GM21526 (cell line): ENCODE results near the gene IFNL1.
"Not testable (repeated sequence)": the region's sequence is repeated elsewhere in the genome, so short reads cannot be mapped to it uniquely, and the experiment has no call there.

Source experiments
- ATAC-seq: cut with Tn5 transposase; IDR thresholded peaks from one replicate; pipeline ENCODE4 v1.9.1; 2021; ENCODE audit warnings: moderate library complexity; ENCODE audit not compliant: unreplicated experiment, low FRiP score

Gene IFNL1

GRCh38 chr19:39296055-39296645, at the start of gene IFNL1:
TSS of gene IFNL1 (plus strand) at chr19:39296407. CDS start at chr19:39296422, 15 bp downstream.
- ATAC-seq = no peak

GRCh38 chr19:39246951-39247669, 49.1 kb upstream of the IFNL1 start:
- ATAC-seq = no peak

GRCh38 chr19:39247701-39248664, 48.2 kb upstream of the IFNL1 start:
- no peak for ATAC-seq

- no peak for ATAC-seq
Observed at GRCh38 chr19:39248806-39249205, 47.4 kb upstream of the IFNL1 start, which contains the start of gene IFNL4. TSS of gene IFNL4 (minus strand) at chr19:39248856.

GRCh38 chr19:39251081-39251480, 45.1 kb upstream of the IFNL1 start:
- no peak for ATAC-seq

GRCh38 chr19:39251846-39252245, 44.4 kb upstream of the IFNL1 start:
- no peak for ATAC-seq

GRCh38 chr19:39252458-39252857, 43.7 kb upstream of the IFNL1 start:
- ATAC-seq = no peak

- no peak for ATAC-seq
Observed at GRCh38 chr19:39253374-39254149, 42.6 kb upstream of the IFNL1 start.

GRCh38 chr19:39254531-39255345, 41.5 kb upstream of the IFNL1 start:
- no peak for ATAC-seq

- no peak for ATAC-seq
Observed at GRCh38 chr19:39257227-39257626, 39.0 kb upstream of the IFNL1 start.

GRCh38 chr19:39261704-39262103, 34.5 kb upstream of the IFNL1 start:
- no peak for ATAC-seq

- ATAC-seq = no peak
Observed at GRCh38 chr19:39262496-39262895, 33.7 kb upstream of the IFNL1 start.

- no peak for ATAC-seq
Observed at GRCh38 chr19:39263912-39264305, 32.3 kb upstream of the IFNL1 start.

GRCh38 chr19:39264306-39265290, 31.6 kb upstream of the IFNL1 start:
- no peak for ATAC-seq

- no peak for ATAC-seq
Observed at GRCh38 chr19:39265321-39265916, 30.8 kb upstream of the IFNL1 start.

GRCh38 chr19:39268085-39268484, 28.1 kb upstream of the IFNL1 start, which contains the start of gene IFNL2:
TSS of gene IFNL2 (plus strand) at chr19:39268396. CDS start at chr19:39268569, 173 bp downstream.
- ATAC-seq = not testable (repeated sequence)

GRCh38 chr19:39268531-39269223, 27.5 kb upstream of the IFNL1 start:
- not testable (repeated sequence) for ATAC-seq
